ENCODE measurements around the gene DDIAS. TPM values are rescaled to one million over a fixed set of nuclear protein-coding genes. Genes with fewer than 3 reads are reported as not detected.
"Not testable (repeated sequence)": the region's sequence is repeated elsewhere in the genome, so short reads cannot be mapped to it uniquely, and the experiment has no call there.

The DDIAS gene
- total and polyA plus RNA-seq, 2 experiments from 2014 or later, result 4.0 to 6.2 TPM

GRCh38 chr11:82945682-82946081 lies 44.1 kb downstream of the DDIAS start:
- H3K4me1 ChIP-seq (ENCODE audit: low read depth), result no peaks in the 10 kb centered on the region
- H3K4me3 ChIP-seq, result no peak overlapping the region
- H3K27ac ChIP-seq, result no peak overlapping the region
- no peaks in the 10 kb centered on the region for H3K27me3 ChIP-seq
- no peak for TF ChIP-seq CTCF (IDR thresholded peaks at IDR 0.05; ENCODE audit: low read depth, low read length)
- no peaks in the 10 kb centered on the region for H3K9me3 ChIP-seq (ENCODE audit: low read depth)
- no peaks in the 10 kb centered on the region for H3K36me3 ChIP-seq
- DNase-seq (ENCODE audit: low read depth in 1 of 2, low spot score in 1 of 2), result no peak

- no peak for TF ChIP-seq CTCF (IDR thresholded peaks at IDR 0.05; ENCODE audit: low read depth, low read length)
- H3K27me3 ChIP-seq, result no peaks in the 10 kb centered on the region
- no peak for DNase-seq (ENCODE audit: low read depth in 1 of 2, low spot score in 1 of 2)
- no peak overlapping the region for H3K4me3 ChIP-seq
- no peaks in the 10 kb centered on the region for H3K4me1 ChIP-seq (ENCODE audit: low read depth)
- no peaks in the 10 kb centered on the region for H3K36me3 ChIP-seq
- H3K27ac ChIP-seq, result no peak overlapping the region
- no peaks in the 10 kb centered on the region for H3K9me3 ChIP-seq (ENCODE audit: low read depth)
Measured at GRCh38 chr11:82949352-82949751, 47.8 kb downstream of the DDIAS start.

DNA sequence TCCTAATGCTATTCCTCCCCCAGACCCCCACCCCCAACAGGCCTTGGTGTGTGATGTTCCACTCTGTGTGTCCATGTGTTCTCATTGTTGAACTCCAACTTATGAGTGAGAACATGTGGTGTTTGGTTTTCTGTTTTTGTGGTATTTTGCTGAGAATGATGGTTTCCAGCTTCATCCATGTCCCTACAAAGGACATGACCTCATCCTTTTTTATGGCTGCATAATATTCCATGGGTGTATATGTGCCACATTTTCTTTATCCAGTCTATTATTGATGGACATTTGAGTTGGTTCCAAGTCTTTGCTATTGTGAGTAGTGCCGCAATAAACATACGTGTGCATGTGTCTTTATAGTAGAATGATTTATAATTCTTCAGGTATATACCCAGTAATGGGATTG lies 49.0 kb downstream of the DDIAS start:
- DNase-seq (ENCODE audit: low read depth in 1 of 2, low spot score in 1 of 2); H3K36me3 ChIP-seq; H3K4me3 ChIP-seq; H3K4me1 ChIP-seq (ENCODE audit: low read depth); H3K9me3 ChIP-seq (ENCODE audit: low read depth); H3K27me3 ChIP-seq; H3K27ac ChIP-seq: not testable (repeated sequence)

DNA sequence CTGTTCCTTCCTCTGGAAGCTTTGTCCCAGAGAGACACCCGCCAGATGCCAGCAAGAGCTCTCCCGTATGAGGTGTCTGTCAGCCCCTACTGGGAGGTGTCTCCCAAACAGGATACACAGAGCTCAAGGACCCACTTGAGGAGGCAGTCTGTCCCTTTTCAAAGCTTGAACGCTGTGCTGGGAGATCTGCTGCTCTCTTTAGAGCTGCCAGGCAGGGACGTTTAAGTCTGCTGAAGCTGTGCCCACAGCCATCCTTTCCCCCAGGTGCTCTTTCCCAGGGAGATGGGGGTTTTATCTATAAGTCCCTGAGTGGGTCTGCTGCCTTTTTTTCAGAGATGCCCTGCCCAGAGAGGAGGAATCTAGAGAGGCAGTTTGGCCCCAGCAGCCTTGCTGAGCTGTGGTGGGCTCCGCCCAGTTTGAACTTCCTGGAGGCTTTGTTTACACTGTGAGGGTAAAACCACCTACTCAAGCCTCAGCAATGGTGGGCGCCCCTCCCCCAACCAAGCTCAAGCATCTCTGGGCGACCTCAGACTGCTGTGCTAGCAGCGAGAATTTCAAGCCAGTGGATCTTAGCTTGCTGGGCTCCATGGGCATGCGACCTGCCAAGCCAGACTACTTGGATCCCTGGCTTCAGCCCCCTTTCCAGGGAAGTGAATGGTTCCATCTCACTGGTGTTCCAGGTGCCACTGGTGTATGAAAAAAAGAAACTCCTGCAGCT lies 54.4 kb downstream of the DDIAS start:
- not testable (repeated sequence) for H3K9me3 ChIP-seq (ENCODE audit: low read depth); H3K36me3 ChIP-seq; H3K4me3 ChIP-seq; H3K27me3 ChIP-seq
- DNase-seq (ENCODE audit: low read depth in 1 of 2, low spot score in 1 of 2), result peak in 1 of 2 donors; percentile 59
- Histone ChIP-seq H3K27ac (peak overlapping the region; percentile 49), H3K4me1 (ENCODE audit: low read depth) (peaks cover 15% of the 10 kb centered on the region)

- Histone ChIP-seq H3K4me3 (no peak overlapping the region), H3K9me3 (ENCODE audit: low read depth) (no peaks in the 10 kb centered on the region), H3K27me3 (no peaks in the 10 kb centered on the region)
Measured at GRCh38 chr11:82959987-82960778, 58.6 kb downstream of the DDIAS start.

DNA sequence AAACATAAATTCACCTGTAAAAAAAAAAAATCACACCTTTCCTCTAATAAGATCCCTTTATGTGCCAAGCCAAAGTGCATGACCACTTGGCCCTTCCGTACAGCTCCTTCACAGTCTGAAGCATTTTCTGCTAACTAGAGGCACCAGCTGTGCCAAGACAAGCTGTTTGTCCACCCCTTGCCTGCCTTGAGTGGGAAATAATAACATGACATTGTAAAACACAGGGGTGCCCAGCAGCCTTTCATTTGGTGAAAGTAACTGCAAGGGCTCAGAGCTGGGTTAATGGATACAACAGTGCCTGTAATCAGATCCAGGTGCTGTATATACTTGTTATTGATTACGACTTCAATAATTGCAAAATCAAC lies 59.2 kb downstream of the DDIAS start:
- Histone ChIP-seq H3K27ac (no peak overlapping the region), H3K27me3 (no peaks in the 10 kb centered on the region), H3K4me3 (no peak overlapping the region), H3K9me3 (ENCODE audit: low read depth) (no peaks in the 10 kb centered on the region), H3K36me3 (no peaks in the 10 kb centered on the region), H3K4me1 (ENCODE audit: low read depth) (peaks cover 10% of the 10 kb centered on the region)
- peak in 1 of 2 donors; percentile 10 for DNase-seq (ENCODE audit: low read depth in 1 of 2, low spot score in 1 of 2)
- TF ChIP-seq CTCF (IDR thresholded peaks at IDR 0.05; ENCODE audit: low read depth, low read length), result no peak

More at GRCh38 chr11:82959987-82960778, 58.6 kb downstream of the DDIAS start:
- H3K27ac ChIP-seq, result no peak overlapping the region
- peaks cover 15% of the 10 kb centered on the region for H3K4me1 ChIP-seq (ENCODE audit: low read depth)
- no peak for TF ChIP-seq CTCF (IDR thresholded peaks at IDR 0.05; ENCODE audit: low read depth, low read length)
- H3K36me3 ChIP-seq, result no peaks in the 10 kb centered on the region
- no peak for DNase-seq (ENCODE audit: low read depth in 1 of 2, low spot score in 1 of 2)

- H3K4me1 ChIP-seq (ENCODE audit: low read depth); H3K4me3 ChIP-seq; H3K36me3 ChIP-seq; H3K27ac ChIP-seq; DNase-seq (ENCODE audit: low read depth in 1 of 2, low spot score in 1 of 2); H3K27me3 ChIP-seq; H3K9me3 ChIP-seq (ENCODE audit: low read depth): not testable (repeated sequence)
Measured at GRCh38 chr11:82962021-82962420, 60.5 kb downstream of the DDIAS start.

Measured in cardiac muscle cell (in vitro differentiated cells and primary cell).